HG02623 (cell line): ENCODE data around the gene ARHGEF3.
"Not testable (repeated sequence)": the region's sequence is repeated elsewhere in the genome, so short reads cannot be mapped to it uniquely, and the experiment has no call there.

Source experiments
- ATAC-seq: cut with Tn5 transposase; IDR thresholded peaks from one replicate; pipeline ENCODE4 v1.9.1; 2021; ENCODE audit warnings: moderate library complexity; ENCODE audit not compliant: unreplicated experiment

Gene ARHGEF3

GRCh38 chr3:56772952-56773938, 28.5 kb downstream of the ARHGEF3 start:
- ATAC-seq = no peak

DNA sequence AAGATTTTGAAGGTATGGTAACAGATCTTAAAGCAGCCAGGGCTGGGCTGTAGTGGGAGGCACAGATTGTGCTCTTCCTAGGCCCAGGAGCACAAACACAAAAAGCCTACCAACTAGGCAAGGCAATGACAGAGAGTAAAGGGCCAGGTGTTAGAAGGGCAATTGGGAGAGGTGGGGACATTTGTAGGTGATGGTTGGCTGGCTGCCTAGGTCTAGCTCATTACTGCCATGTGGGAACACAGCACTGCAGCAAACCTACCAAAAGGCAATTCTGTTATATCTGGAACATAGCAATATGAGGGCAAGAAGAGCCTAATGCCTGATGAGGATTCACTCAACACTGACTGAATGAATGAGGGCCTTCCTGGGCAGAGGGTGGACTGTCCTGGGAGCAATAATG, 30.4 kb downstream of the ARHGEF3 start:
- no peak for ATAC-seq

GRCh38 chr3:56769116-56769707, 32.5 kb downstream of the ARHGEF3 start:
- no peak for ATAC-seq

DNA sequence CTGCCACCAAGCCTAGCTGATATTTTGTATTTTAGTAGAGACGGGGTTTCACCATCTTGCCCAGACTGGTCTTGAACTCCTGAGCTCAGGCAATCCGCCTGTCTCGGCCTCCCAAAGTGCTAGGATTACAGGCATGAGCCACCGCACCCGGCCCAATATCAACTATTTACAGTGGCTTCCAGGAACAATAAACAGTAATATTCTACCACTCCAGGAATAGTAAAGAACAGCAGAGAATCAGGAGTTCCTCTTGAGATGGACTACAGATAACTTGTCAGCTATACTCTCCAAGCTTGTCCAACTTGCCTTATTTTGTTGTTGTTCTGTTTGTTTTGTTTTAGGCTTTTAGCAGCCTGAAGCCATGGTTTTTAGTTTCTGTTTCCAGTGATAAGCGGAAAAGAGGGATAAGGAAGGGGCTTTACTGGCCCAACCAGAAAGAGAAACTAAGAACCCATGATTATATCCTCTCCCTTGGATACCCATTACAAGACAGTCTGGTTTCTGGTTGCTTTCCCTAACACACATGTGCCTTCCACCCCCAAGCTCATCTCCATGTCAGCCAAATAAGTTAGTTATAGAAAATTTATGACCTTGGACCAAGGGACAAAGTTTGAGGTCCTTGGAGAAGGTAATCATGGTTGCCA, 36.7 kb downstream of the ARHGEF3 start:
- no peak for ATAC-seq

GRCh38 chr3:56764184-56764583, 37.6 kb downstream of the ARHGEF3 start:
- no peak for ATAC-seq

GRCh38 chr3:56763233-56763632, 38.5 kb downstream of the ARHGEF3 start:
- ATAC-seq = no peak

DNA sequence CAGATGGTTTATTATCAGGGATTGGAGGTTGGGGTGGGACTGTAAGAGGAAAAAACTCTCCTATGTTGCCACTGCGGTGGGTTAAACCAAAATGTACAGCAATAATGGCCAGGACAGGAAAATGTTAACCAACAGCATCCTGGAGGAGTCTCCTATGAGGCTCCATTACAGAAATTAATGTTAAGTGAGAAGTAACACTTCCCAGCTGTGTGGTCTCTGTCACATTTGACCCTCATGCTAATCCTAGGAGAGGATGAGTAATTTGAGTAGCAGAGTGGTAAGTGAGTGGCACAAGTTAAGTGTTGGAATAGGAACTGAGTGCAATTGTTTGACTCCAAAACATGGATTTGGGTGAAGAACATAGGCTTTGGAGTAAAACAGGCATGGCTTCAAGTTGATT, 39.0 kb downstream of the ARHGEF3 start:
- ATAC-seq = no peak

GRCh38 chr3:56761887-56762651, 39.7 kb downstream of the ARHGEF3 start:
- ATAC-seq = no peak

GRCh38 chr3:56761023-56761422, 40.7 kb downstream of the ARHGEF3 start:
- ATAC-seq = no peak

GRCh38 chr3:56759532-56759931, 42.2 kb downstream of the ARHGEF3 start:
- no peak for ATAC-seq

GRCh38 chr3:56758539-56758981, 43.2 kb downstream of the ARHGEF3 start:
- ATAC-seq = peak; percentile 73

GRCh38 chr3:56758042-56758441, 43.7 kb downstream of the ARHGEF3 start:
- ATAC-seq = not testable (repeated sequence)

DNA sequence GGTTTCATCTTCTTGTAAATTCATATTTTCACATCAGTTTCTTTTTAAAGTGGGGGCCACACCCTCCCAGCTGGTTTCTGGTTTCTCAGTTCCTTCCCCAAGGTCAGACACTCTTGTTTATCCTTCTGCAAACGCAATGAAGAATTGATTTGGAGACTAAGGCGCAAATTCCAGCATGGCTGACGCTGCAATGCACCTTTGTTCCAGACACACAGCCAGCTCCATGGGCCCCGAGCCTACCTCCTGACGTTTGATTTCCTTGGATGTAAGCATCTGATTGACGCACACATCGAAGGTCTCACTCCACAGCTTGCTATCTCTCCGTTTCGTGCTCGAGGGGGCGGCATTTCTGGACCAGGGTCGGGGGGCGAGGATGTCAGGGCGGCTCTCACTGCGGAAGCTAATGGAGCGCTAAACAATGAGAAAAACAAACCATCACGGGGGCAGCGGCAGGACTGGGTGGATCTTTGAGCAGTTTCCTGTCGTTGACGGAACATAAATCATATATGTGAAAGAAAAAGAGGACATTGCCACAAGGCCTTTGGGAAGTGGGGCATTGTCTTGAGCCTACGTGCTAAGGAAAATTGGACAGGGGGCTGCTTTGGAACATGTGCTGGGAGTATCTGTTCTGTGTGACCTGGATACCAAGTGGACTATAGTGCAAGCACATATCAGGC, 46.9 kb downstream of the ARHGEF3 start:
- ATAC-seq = no peak

- peak; percentile 89 for ATAC-seq
Observed at GRCh38 chr3:56753206-56753820, 48.4 kb downstream of the ARHGEF3 start.

DNA sequence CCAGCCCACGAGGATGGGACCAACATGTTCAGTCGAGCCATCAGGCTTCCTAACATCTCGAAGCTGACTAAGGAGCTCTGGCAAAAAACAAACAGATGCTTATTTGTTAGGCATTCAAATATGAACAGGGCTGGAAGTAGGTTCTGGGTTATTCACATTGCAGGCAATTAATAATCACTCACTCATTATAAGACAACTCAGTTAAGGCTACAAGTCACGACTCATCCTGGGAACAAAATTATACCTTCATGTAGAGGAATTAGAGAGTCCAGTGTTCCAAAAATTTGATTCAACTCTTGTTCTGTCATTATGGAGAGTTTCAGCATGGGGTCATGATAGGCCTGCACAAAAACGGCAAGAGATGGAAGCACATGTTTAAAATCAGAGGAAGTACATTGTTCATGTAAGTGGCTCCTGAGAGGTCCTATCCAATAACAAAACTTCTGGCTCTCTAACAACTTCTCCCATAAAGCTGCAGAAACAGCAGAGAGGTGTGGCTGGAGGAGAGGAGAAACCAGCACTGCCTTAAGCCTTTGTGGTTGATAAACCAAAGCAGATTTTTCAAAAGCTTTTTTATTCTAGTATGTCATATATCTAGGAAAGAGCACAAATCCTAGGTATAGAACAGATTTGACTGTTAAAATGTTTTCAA, 50.6 kb downstream of the ARHGEF3 start:
- ATAC-seq = no peak

GRCh38 chr3:56748663-56749231, 53.0 kb downstream of the ARHGEF3 start:
- ATAC-seq = no peak

DNA sequence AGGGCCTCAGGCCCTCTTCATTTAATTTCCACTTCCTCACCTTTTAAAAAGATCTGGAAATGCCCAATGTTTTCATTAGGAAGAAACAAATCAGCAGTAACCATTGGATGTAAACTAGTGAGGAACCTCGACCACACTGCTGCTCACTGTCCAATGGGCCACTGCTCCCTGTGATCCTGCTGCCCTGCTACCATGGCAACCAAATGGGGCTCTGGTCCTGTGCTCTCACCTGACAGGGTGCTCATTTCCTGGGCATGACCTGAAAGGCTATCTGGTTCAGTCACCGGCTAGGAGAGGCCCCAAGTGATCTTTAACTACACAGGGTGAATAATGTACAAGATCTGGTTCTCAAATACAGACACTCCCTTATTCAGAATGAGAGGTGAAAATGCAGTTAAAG, 54.6 kb downstream of the ARHGEF3 start:
- no peak for ATAC-seq

DNA sequence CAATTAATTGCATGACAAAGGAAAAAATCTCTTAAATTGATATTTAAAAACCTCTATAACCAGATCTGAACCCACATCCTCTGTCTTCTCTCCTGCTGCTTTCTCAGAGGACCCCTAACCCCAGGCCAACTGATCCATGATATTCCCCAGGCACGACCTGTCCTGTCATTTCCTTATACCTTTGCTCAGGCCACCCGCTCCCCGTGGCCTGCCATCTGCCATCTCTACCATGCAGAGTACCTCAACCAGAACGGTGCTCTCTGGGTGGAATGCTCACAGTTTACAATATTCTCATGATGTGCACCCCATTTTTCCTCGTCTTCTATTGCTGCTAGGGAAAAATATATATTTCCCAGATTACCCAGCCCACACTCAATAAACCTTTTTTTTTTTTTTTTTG, 57.7 kb downstream of the ARHGEF3 start:
- ATAC-seq = no peak

- ATAC-seq = no peak
Observed at GRCh38 chr3:56742887-56743286, 58.9 kb downstream of the ARHGEF3 start.
